GM23338 (cell line): ENCODE results near the gene SREK1IP1. TPM values are rescaled to one million over a fixed set of nuclear protein-coding genes. Genes with fewer than 3 reads are reported as not detected.

Experiments used
- ATAC-seq: fragments of 200-7000 bp; cut with Tn5 transposase; 3 replicates; pipeline ENCODE4 v1.9.1; 2020
- DNase-seq: peaks from one replicate; pipeline ENCODE4 v3.0.0-alpha.2; 2015; ENCODE audit warnings: low spot score
- H2AFZ ChIP-seq: fragments of 200-600 bp; sonication (generic); 2 replicates; pipeline ENCODE4 v1.8.0; 2016; ENCODE audit warnings: antibody characterized with exemption, mild to moderate bottlenecking, moderate library complexity
- H3F3A ChIP-seq: fragments of 200-600 bp; sonication (generic); replicated peaks from 2 replicates; pipeline ENCODE4 v1.8.0; 2017; ENCODE audit warnings: antibody characterized with exemption, mixed run types, low read depth
- H3K27ac ChIP-seq: fragments of 200-600 bp; sonication (generic); 2 replicates; pipeline ENCODE4 v1.6.1; 2016; ENCODE audit warnings: low read depth
- H3K27me3 ChIP-seq: fragments of 200-600 bp; sonication (generic); 2 replicates; pipeline ENCODE4 v1.8.0; 2016; ENCODE audit warnings: mild to moderate bottlenecking, mixed run types, moderate library complexity; ENCODE audit not compliant: insufficient read depth
- H3K36me3 ChIP-seq: fragments of 200-600 bp; sonication (generic); 2 replicates; pipeline ENCODE4 v1.8.0; 2016; ENCODE audit warnings: mild to moderate bottlenecking; ENCODE audit not compliant: insufficient read depth
- H3K4me1 ChIP-seq: fragments of 200-600 bp; sonication (generic); 2 replicates; pipeline ENCODE4 v1.8.0; 2016; ENCODE audit warnings: mild to moderate bottlenecking, moderate library complexity; ENCODE audit not compliant: insufficient read depth
- H3K4me2 ChIP-seq: fragments of 200-600 bp; sonication (generic); 2 replicates; pipeline ENCODE4 v1.7.1; 2017; ENCODE audit warnings: mixed run types
- H3K4me3 ChIP-seq: fragments of 200-600 bp; sonication (generic); 2 replicates; pipeline ENCODE4 v1.6.1; 2016; ENCODE audit warnings: mixed run types
- H3K79me2 ChIP-seq: fragments of 200-600 bp; sonication (generic); replicated peaks from 2 replicates; pipeline ENCODE4 v1.8.0; 2017; ENCODE audit warnings: mild to moderate bottlenecking; ENCODE audit not compliant: insufficient read depth
- H3K9me2 ChIP-seq: fragments of 200-600 bp; sonication (generic); 2 replicates; pipeline ENCODE4 v1.8.0; 2017; ENCODE audit not compliant: insufficient read depth
- H4K20me1 ChIP-seq: fragments of 200-600 bp; sonication (generic); replicated peaks from 2 replicates; pipeline ENCODE4 v1.8.0; 2017; ENCODE audit warnings: mild to moderate bottlenecking; ENCODE audit not compliant: insufficient read depth
- H3K27ac Mint-ChIP-seq: 2 replicates; pipeline ENCODE4 v1.8.0; 2020; ENCODE audit warnings: inconsistent platforms, mild to moderate bottlenecking, moderate library complexity, mixed read lengths
- H3K27me3 Mint-ChIP-seq: 3 replicates; pipeline ENCODE4 v1.8.0; 2022; ENCODE audit warnings: low read depth, mild to moderate bottlenecking, moderate library complexity, mixed read lengths, inconsistent platforms; ENCODE audit not compliant: insufficient read depth, poor library complexity
- H3K36me3 Mint-ChIP-seq: 3 replicates; pipeline ENCODE4 v1.8.0; 2021; ENCODE audit warnings: low read depth, mild to moderate bottlenecking, inconsistent platforms, moderate library complexity, mixed read lengths
- H3K4me1 Mint-ChIP-seq: 3 replicates; pipeline ENCODE4 v1.8.0; 2020; ENCODE audit warnings: mild to moderate bottlenecking, inconsistent platforms, mixed read lengths
- H3K4me3 Mint-ChIP-seq: 3 replicates; pipeline ENCODE4 v1.8.0; 2021; ENCODE audit warnings: moderate library complexity, mild to moderate bottlenecking, inconsistent platforms, mixed read lengths
- H3K9me3 Mint-ChIP-seq: 3 replicates; pipeline ENCODE4 v1.8.0; 2020; ENCODE audit warnings: moderate library complexity, mild to moderate bottlenecking, inconsistent platforms, mixed read lengths
- CREB1 ChIP-seq: fragments of 250-450 bp; sonication (Bioruptor Pico); IDR thresholded peaks from 2 replicates; pipeline ENCODE4 v1.5.0; 2020; ENCODE audit warnings: low read depth, mild to moderate bottlenecking, moderate library complexity
- CTCF ChIP-seq, 2 experiments: fragments of 200-600 bp in 1 of 2; sonication (generic) in 1 of 2; conservative IDR thresholded peaks; 2 replicates each; pipeline versions ENCODE4 v1.5.1 to v1.6.1; 2016 to 2017; ENCODE audit warnings: antibody characterized with exemption in 2 of 2, low read depth in 2 of 2, mild to moderate bottlenecking in 2 of 2, moderate library complexity in 1 of 2
- ETS1 ChIP-seq: IDR thresholded peaks from 2 replicates; pipeline ENCODE4 v1.6.1; 2016; ENCODE audit warnings: antibody characterized with exemption
- EZH2 ChIP-seq: fragments of 200-600 bp; sonication (generic); IDR thresholded peaks from one replicate; pipeline ENCODE4 v1.8.0; 2017; ENCODE audit warnings: antibody characterized with exemption, mild to moderate bottlenecking, low read depth; ENCODE audit not compliant: unreplicated experiment
- POLR2AphosphoS5 ChIP-seq: IDR thresholded peaks from 2 replicates; pipeline ENCODE4 v1.6.1; 2016; ENCODE audit warnings: antibody characterized with exemption, low read depth
- ZNF114 ChIP-seq: fragments of 250-450 bp; sonication (Bioruptor Pico); IDR thresholded peaks from 2 replicates; pipeline ENCODE4 v1.5.0; 2020; ENCODE audit warnings: mild to moderate bottlenecking, moderate library complexity
- ZNF462 ChIP-seq: fragments of 250-450 bp; sonication (Bioruptor Pico); IDR thresholded peaks from 2 replicates; pipeline ENCODE4 v1.5.0; 2020; ENCODE audit warnings: mild to moderate bottlenecking, moderate library complexity
- polyA plus RNA-seq: library from polyadenylated mRNA; unstranded; fragments of >200 nt; fragmentation: Nextera tagmentation; extraction: Ambion mirVana; gene quantifications from 2 replicates; pipeline ENCODE4 v1.2.1, GENCODE V29; 2016
- total RNA-seq: library from RNA; depleted of rRNA; stranded (reverse); fragments of >200 nt; shearing (Covaris generic); gene quantifications from 2 replicates; pipeline ENCODE4 v1.2.3, GENCODE V29; 2014
- TF ChIP-seq, protein P1 (sequence below): IDR thresholded peaks from one replicate; pipeline ENCODE4 v1.6.1; 2018; ENCODE audit warnings: antibody characterized with exemption; ENCODE audit not compliant: unreplicated experiment

Gene SREK1IP1
- total and polyA plus RNA-seq, 2 experiments from 2014 or later: 16.7 to 137 TPM

GRCh38 chr5:64800926-64801325, 32.4 kb upstream of the SREK1IP1 start (continued):
- TF ChIP-seq, protein P1, sequence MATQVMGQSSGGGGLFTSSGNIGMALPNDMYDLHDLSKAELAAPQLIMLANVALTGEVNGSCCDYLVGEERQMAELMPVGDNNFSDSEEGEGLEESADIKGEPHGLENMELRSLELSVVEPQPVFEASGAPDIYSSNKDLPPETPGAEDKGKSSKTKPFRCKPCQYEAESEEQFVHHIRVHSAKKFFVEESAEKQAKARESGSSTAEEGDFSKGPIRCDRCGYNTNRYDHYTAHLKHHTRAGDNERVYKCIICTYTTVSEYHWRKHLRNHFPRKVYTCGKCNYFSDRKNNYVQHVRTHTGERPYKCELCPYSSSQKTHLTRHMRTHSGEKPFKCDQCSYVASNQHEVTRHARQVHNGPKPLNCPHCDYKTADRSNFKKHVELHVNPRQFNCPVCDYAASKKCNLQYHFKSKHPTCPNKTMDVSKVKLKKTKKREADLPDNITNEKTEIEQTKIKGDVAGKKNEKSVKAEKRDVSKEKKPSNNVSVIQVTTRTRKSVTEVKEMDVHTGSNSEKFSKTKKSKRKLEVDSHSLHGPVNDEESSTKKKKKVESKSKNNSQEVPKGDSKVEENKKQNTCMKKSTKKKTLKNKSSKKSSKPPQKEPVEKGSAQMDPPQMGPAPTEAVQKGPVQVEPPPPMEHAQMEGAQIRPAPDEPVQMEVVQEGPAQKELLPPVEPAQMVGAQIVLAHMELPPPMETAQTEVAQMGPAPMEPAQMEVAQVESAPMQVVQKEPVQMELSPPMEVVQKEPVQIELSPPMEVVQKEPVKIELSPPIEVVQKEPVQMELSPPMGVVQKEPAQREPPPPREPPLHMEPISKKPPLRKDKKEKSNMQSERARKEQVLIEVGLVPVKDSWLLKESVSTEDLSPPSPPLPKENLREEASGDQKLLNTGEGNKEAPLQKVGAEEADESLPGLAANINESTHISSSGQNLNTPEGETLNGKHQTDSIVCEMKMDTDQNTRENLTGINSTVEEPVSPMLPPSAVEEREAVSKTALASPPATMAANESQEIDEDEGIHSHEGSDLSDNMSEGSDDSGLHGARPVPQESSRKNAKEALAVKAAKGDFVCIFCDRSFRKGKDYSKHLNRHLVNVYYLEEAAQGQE: no peak
- no peak for TF ChIP-seq ETS1

DNA sequence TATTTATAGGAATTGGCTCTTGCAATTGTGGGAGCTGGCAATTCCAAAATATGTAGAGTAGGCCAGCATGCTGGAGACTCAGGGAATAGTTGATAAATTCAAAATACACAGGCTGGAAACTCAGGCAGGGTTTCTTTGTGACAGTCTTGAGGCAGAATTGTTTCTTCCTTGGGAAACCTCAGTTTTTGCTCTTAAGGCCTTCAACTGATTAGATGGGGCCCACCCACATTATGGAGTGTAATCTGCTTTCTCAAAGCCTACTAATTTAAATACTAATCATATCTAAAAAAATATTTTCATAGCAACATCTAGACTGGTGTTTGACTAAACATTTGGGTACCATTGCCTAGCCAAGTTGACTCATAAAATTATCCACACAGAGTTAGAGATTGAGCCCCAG, 27.8 kb upstream of the SREK1IP1 start:
- H3K79me2 ChIP-seq: no peaks in the 10 kb centered on the region
- H3K4me3 Mint-ChIP-seq: no peak overlapping the region
- no peak for TF ChIP-seq ZNF114
- no peak for TF ChIP-seq POLR2AphosphoS5
- TF ChIP-seq ZNF462 (CRISPR knock-in tag): no peak
- TF ChIP-seq, protein P1: no peak
- TF ChIP-seq CREB1 (CRISPR knock-in tag): no peak
- TF ChIP-seq CTCF (conservative IDR thresholded peaks at IDR 0.05; ENCODE audit: low read depth in 2 of 2): no peak
- TF ChIP-seq EZH2: no peak

More for the DNA sequence above, 27.8 kb upstream of the SREK1IP1 start:
- Histone ChIP-seq H3K9me2 (no peaks in the 10 kb centered on the region), H3K27ac (no peak overlapping the region), H3K4me3 (no peak overlapping the region), H3K4me1 (peaks cover 10% of the 10 kb centered on the region), H4K20me1 (no peaks in the 10 kb centered on the region), H3K27me3 (no peaks in the 10 kb centered on the region), H3F3A (no peaks in the 10 kb centered on the region), H3K36me3 (no peaks in the 10 kb centered on the region; the same call in 1 of the 2 replicates), H2AFZ (no peak overlapping the region), H3K4me2 (no peak overlapping the region)
- ATAC-seq (no peak), DNase-seq (no peak)
- Mint-ChIP-seq H3K4me1 (peaks cover 5% of the 10 kb centered on the region), H3K36me3 (peaks cover 13% of the 10 kb centered on the region), H3K9me3 (peaks cover 2% of the 10 kb centered on the region; the same call in 1 of the 3 replicates), H3K27ac (no peak overlapping the region), H3K27me3 (no peaks in the 10 kb centered on the region)
